Common myeloid progenitor, CD34-positive (primary cell): ENCODE results near the gene GTF2A1L. TPM values are rescaled to one million over a fixed set of nuclear protein-coding genes. Genes with fewer than 3 reads are reported as not detected.
A peak's percentile ranks its signal among the peaks of the same experiment; 100 is the strongest.

Experiments
- CTCF ChIA-PET: fragments of 350-600 bp; sonication (Branson Sonifier 250); formaldehyde crosslinking; loops from one replicate; lab custom pipeline; 2021; ENCODE audit warnings: antibody characterized with exemption; lab: Charles Lee
- POLR2A ChIA-PET: fragments of 350-600 bp; sonication (Branson Sonifier 250); formaldehyde crosslinking; loops from one replicate; lab custom pipeline; 2021; ENCODE audit warnings: antibody characterized with exemption; lab: Charles Lee
- DNase-seq, 3 donors: peaks; one replicate each; pipeline versions ENCODE4 v3.0.0 to v3.0.0-alpha.2; 2013
- H3K27ac ChIP-seq, 2 experiments: 1 replicate in 1 of 2; 2 replicates in 1 of 2; pipeline ENCODE4 v1.7.0; 2013; ENCODE audit warnings: inconsistent platforms in 2 of 2, low read length in 2 of 2, mild to moderate bottlenecking in 2 of 2, low read depth in 1 of 2, moderate library complexity in 1 of 2; ENCODE audit not compliant: severe bottlenecking in 2 of 2, insufficient read depth in 1 of 2, poor library complexity in 1 of 2
- H3K27me3 ChIP-seq, 5 experiments: replicated peaks in 2 of 5; 1 replicate in 3 of 5; 2 replicates in 2 of 5; pipeline versions ENCODE4 v1.6.1 to v1.7.0; 2013; ENCODE audit warnings: low read length in 4 of 5, mild to moderate bottlenecking in 2 of 5, moderate library complexity in 2 of 5, inconsistent platforms in 1 of 5; ENCODE audit not compliant: insufficient read depth in 5 of 5, control insufficient read depth in 4 of 5
- H3K36me3 ChIP-seq, 4 experiments: 1 replicate in 2 of 4; 2 replicates in 2 of 4; pipeline versions ENCODE4 v1.6.1 to v1.7.0; 2013; ENCODE audit warnings: low read length in 3 of 4, control low read depth in 1 of 4, mild to moderate bottlenecking in 1 of 4; ENCODE audit not compliant: control insufficient read depth in 4 of 4, insufficient read depth in 4 of 4
- H3K4me1 ChIP-seq, 4 experiments: 1 replicate in 3 of 4; 2 replicates in 1 of 4; pipeline versions ENCODE4 v1.6.1 to v1.7.1; 2013; ENCODE audit warnings: low read length in 3 of 4, mild to moderate bottlenecking in 3 of 4, control low read depth in 1 of 4, inconsistent platforms in 1 of 4, moderate library complexity in 1 of 4; ENCODE audit not compliant: control insufficient read depth in 4 of 4, insufficient read depth in 4 of 4; ENCODE audit errors: control extremely low read depth in 1 of 4
- H3K4me3 ChIP-seq, 7 experiments: 1 replicate in 4 of 7; 2 replicates in 3 of 7; pipeline versions ENCODE4 v1.5.1 to v1.7.0; 2013; ENCODE audit warnings: mild to moderate bottlenecking in 7 of 7, low read length in 6 of 7, moderate library complexity in 6 of 7, inconsistent platforms in 2 of 7, low read depth in 2 of 7, control low read depth in 1 of 7; ENCODE audit not compliant: insufficient read depth in 4 of 7, control insufficient read depth in 1 of 7; ENCODE audit errors: extremely low read depth in 1 of 7
- H3K9me3 ChIP-seq, 5 experiments: 1 replicate in 4 of 5; 2 replicates in 1 of 5; pipeline versions ENCODE4 v1.6.1 to v1.7.1; 2013; ENCODE audit warnings: low read length in 4 of 5, mild to moderate bottlenecking in 2 of 5, inconsistent platforms in 1 of 5, low read depth in 1 of 5, moderate library complexity in 1 of 5; ENCODE audit not compliant: control insufficient read depth in 4 of 5, insufficient read depth in 2 of 5; ENCODE audit errors: control extremely low read depth in 1 of 5
- WGBS: methylation state at CpG from one replicate; pipeline ENCODE4 v1.1.5; 2013; ENCODE audit not compliant: insufficient coverage; 5-methylcytosine and 5-hydroxymethylcytosine counted together
- polyA plus RNA-seq: library from polyadenylated mRNA; unstranded; fragments of 120-200 nt; gene quantifications from one replicate; pipeline ENCODE4 v1.2.1, GENCODE V29; 2013

The GTF2A1L gene
- polyA plus RNA-seq = 0.18 TPM

- Histone ChIP-seq H3K27me3 (peaks cover 0 to 6% (median 3%) of the 10 kb centered on the region in 5 experiments), H3K27ac (no peak within 1 kb of the TSS), H3K4me1 (no peaks in the 10 kb centered on the region), H3K36me3 (no peaks in the 10 kb centered on the region), H3K4me3 (no peak within 1 kb of the TSS), H3K9me3 (peaks cover 0 to 3% (median 0%) of the 10 kb centered on the region in 5 experiments)
- DNase-seq = no peak
- ChIA-PET CTCF (interaction anchor here (1.7 kb wide), 1 partner anchor 17 kb away, joined by 4 read pairs; no protein-coding TSS in a partner anchor), POLR2A (no interaction called here)
- 79% methylated on average over 26 of the region's 26 CpGs for WGBS
Measured at GRCh38 chr2:48617618-48618017, at the start of gene GTF2A1L. GTF2A1L (plus strand) TSS chr2:48617856; CDS start chr2:48617875, 19 bp downstream.

GRCh38 chr2:48568547-48568946, 49.1 kb upstream of the GTF2A1L start:
- Histone ChIP-seq H3K27me3 (no peaks in the 10 kb centered on the region), H3K27ac (no peak overlapping the region), H3K36me3 (no peaks in the 10 kb centered on the region), H3K9me3 (no peaks in the 10 kb centered on the region), H3K4me3 (no peak overlapping the region), H3K4me1 (no peaks in the 10 kb centered on the region)
- POLR2A ChIA-PET = no interaction called here
- WGBS = 92% methylated on average over 2 of the region's 4 CpGs
- CTCF ChIA-PET = interaction anchor here (0.9 kb wide), 1 partner anchor 19 kb away, joined by 3 read pairs; no protein-coding TSS in a partner anchor
- DNase-seq = no peak

- ChIA-PET CTCF (no interaction called here), POLR2A (no interaction called here)
- H3K4me3 ChIP-seq = no peak overlapping the region
Measured at GRCh38 chr2:48569433-48569832, 48.2 kb upstream of the GTF2A1L start.

GRCh38 chr2:48572816-48573215, 44.8 kb upstream of the GTF2A1L start:
- DNase-seq = no peak
- H3K9me3 ChIP-seq = no peaks in the 10 kb centered on the region
- POLR2A ChIA-PET = no interaction called here
- no peak overlapping the region for H3K4me3 ChIP-seq
- WGBS = 92% methylated on average over 5 of the region's 5 CpGs
- H3K36me3 ChIP-seq = no peaks in the 10 kb centered on the region
- H3K27ac ChIP-seq = no peak overlapping the region
- H3K4me1 ChIP-seq = peaks cover 0 to 8% (median 4%) of the 10 kb centered on the region in 4 experiments
- CTCF ChIA-PET = interaction anchor here (2.4 kb wide), 1 partner anchor 15 kb away, joined by 6 read pairs; no protein-coding TSS in a partner anchor
- H3K27me3 ChIP-seq = no peaks in the 10 kb centered on the region

More at GRCh38 chr2:48569433-48569832, 48.2 kb upstream of the GTF2A1L start:
- H3K4me1 ChIP-seq = peaks cover 0 to under 1% (median under 1%) of the 10 kb centered on the region in 4 experiments
- H3K36me3 ChIP-seq = no peaks in the 10 kb centered on the region
- H3K9me3 ChIP-seq = no peaks in the 10 kb centered on the region
- H3K27me3 ChIP-seq = no peaks in the 10 kb centered on the region
- DNase-seq = no peak
- no peak overlapping the region for H3K27ac ChIP-seq

- Histone ChIP-seq H3K4me1 (peaks cover 0 to 8% (median 4%) of the 10 kb centered on the region in 4 experiments), H3K9me3 (no peaks in the 10 kb centered on the region), H3K4me3 (peak overlapping the region in 2 of 7 experiments; percentile 42 to 54), H3K27ac (no peak overlapping the region), H3K36me3 (no peaks in the 10 kb centered on the region), H3K27me3 (no peaks in the 10 kb centered on the region)
- 0% methylated on average over 2 of the region's 9 CpGs for WGBS
- POLR2A ChIA-PET = no interaction called here
- peak; percentile 12 to 47 (median 35) for DNase-seq
- CTCF ChIA-PET = no interaction called here
Measured at GRCh38 chr2:48574353-48575287, 43.0 kb upstream of the GTF2A1L start.

- ChIA-PET CTCF (no interaction called here), POLR2A (no interaction called here)
- Histone ChIP-seq H3K36me3 (no peaks in the 10 kb centered on the region), H3K4me1 (peaks cover 0 to 8% (median 4%) of the 10 kb centered on the region in 4 experiments), H3K27ac (no peak overlapping the region), H3K27me3 (no peaks in the 10 kb centered on the region), H3K9me3 (peaks cover 0 to 2% (median 0%) of the 10 kb centered on the region in 5 experiments), H3K4me3 (no peak overlapping the region)
- WGBS = no CpG with 5 or more reads among the region's 4 CpGs
- no peak for DNase-seq
Measured at GRCh38 chr2:48578313-48578712, 39.3 kb upstream of the GTF2A1L start.

GRCh38 chr2:48583961-48584360, 33.7 kb upstream of the GTF2A1L start:
- DNase-seq = no peak
- Histone ChIP-seq H3K36me3 (no peaks in the 10 kb centered on the region), H3K27me3 (no peaks in the 10 kb centered on the region), H3K4me1 (peaks cover 0 to 1% (median under 1%) of the 10 kb centered on the region in 4 experiments), H3K4me3 (no peak overlapping the region), H3K27ac (no peak overlapping the region), H3K9me3 (peaks cover 0 to 2% (median 0%) of the 10 kb centered on the region in 5 experiments)
- 100% methylated on average over 3 of the region's 3 CpGs for WGBS
- ChIA-PET POLR2A (no interaction called here), CTCF (no interaction called here)
